ENCODE results near the gene SLC34A3. TPM values are rescaled to one million over a fixed set of nuclear protein-coding genes. Genes with fewer than 3 reads are reported as not detected.

Gene SLC34A3
- total and polyA plus RNA-seq, 2 donors (not counting 3 experiments of a cell fraction or from before 2014, with no cell fraction given) = not detected

DNA sequence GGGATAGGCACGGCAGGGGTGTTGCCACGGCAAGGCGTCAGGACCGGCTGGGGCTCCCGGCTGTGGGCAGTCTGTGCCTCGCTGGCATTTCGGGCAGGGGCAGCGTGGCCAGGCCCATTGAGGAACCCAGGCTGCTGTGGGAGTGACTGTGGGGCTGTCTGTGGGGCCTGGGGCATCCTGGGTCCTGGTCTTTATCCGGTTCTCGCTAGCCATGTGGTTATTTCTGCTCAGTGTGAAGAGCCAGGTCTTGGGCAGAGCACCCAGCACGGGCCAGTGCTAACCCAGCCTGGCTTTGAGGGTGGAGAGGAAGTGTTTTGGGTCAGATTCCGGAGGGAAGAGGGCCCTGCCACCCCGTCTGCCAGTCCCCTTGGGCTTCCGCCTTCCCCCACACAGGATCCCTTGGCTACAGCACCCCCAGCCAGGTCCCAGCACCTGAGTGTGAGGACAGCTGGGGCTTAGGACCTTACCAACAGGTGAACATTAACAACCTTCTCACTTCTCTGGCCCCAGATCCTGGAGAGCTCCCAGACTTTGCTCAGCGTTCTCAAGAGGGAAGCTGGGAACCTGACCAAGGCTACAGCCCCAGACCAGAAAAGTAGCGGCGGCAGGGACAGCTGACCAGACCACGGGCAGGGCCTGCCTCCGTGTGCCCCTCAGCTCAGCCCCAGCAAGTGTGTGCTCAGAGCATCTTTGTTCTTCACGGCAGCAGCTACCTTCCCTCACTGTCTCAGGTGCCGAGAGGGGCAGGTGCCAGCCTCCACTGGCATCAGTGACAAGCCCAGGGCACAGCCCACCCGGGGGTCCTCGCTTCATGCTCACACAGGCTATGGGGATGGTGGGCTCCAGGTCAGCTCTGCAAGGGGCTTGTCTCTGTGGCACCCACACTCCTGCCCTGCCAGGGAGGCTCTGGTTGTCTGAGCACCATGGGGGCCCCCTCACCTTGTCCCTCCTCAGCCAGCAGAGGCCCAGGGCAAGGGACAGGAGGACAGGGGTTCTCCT is 41.1 kb upstream of the SLC34A3 start:
- peak overlapping the region; percentile 3 for H3K27ac ChIP-seq (ENCODE audit: insufficient read depth, low read depth, low read length)
- no peak for FAIRE-seq
- dilution Hi-C loops (cut with MboI; ENCODE audit: extremely low pct_ligation_motif_present, low sequenced_read_pairs) = no loop called here
- peaks cover 0 to 25% of the 10 kb centered on the region in 2 experiments for H3K36me3 ChIP-seq (ENCODE audit: control insufficient read depth in 2 of 2, extremely low read depth in 1 of 2, insufficient read depth in 2 of 2, low read length in 2 of 2)
- ChIA-PET CTCF (interaction anchor here (0.9 to 3.1 kb wide), 21 partner anchors 9 to 160 kb away, joined by 3 to 30 read pairs (median 4); partner anchors contain the start of genes GRIN1, MAN1B1, NDOR1 and RNF208), POLR2A (interaction anchor here (0.7 to 1.8 kb wide), 5 partner anchors 9 to 74 kb away, joined by 3 to 7 read pairs (median 4); partner anchors contain the start of genes NDOR1, TMEM203 and TPRN)
- peaks cover 17% of the 10 kb centered on the region for H3K4me1 ChIP-seq (ENCODE audit: control insufficient read depth, extremely low read depth, insufficient read depth, low read length)
- peak overlapping the region; percentile 31 for H3K9ac ChIP-seq (replicated peaks; ENCODE audit: extremely low read depth, insufficient read depth, low read length)
- H3K27me3 ChIP-seq (ENCODE audit: control insufficient read depth in 2 of 2, insufficient read depth in 2 of 2, low read length in 2 of 2) = no peaks in the 10 kb centered on the region
- no peaks in the 10 kb centered on the region for H3K9me3 ChIP-seq (replicated peaks; ENCODE audit: control insufficient read depth, insufficient read depth, low read length)
- no peak overlapping the region for H2AFZ ChIP-seq (ENCODE audit: low read depth, low read length)
- DNase-seq (ENCODE audit: low read depth, low spot score) = no peak
- peak overlapping the region; percentile 35 for H3K4me2 ChIP-seq (ENCODE audit: insufficient read depth, low read length)
- H3K4me3 ChIP-seq (replicated peaks in 1 of 3; ENCODE audit: insufficient read depth in 1 of 3, low read depth in 1 of 3, low read length in 3 of 3) = peak overlapping the region; percentile 14 to 86 (median 39)
- TF ChIP-seq POLR2A (IDR thresholded peaks at IDR 0.05; ENCODE audit: low read depth, low read length) (no peak), MYC (IDR thresholded peaks at IDR 0.05; ENCODE audit: low read depth, low read length) (no peak), EZH2 (IDR thresholded peaks at IDR 0.05; ENCODE audit: borderline replicate concordance, low read depth, low read length, severe bottlenecking) (no peak), MAX (IDR thresholded peaks at IDR 0.05; ENCODE audit: insufficient read depth, insufficient read length) (no peak), POLR2AphosphoS5 (IDR thresholded peaks at IDR 0.05; ENCODE audit: insufficient read depth, low read depth, low read length) (no peak), JUN (IDR thresholded peaks at IDR 0.05; ENCODE audit: borderline replicate concordance, insufficient read depth, insufficient read length, low read depth) (no peak), GATA2 (IDR thresholded peaks at IDR 0.05; ENCODE audit: insufficient read depth, insufficient read length, low read depth, low read length) (no peak), FOS (IDR thresholded peaks at IDR 0.05; ENCODE audit: borderline replicate concordance, insufficient read depth, low read length) (no peak)
- TF ChIP-seq, protein P1, sequence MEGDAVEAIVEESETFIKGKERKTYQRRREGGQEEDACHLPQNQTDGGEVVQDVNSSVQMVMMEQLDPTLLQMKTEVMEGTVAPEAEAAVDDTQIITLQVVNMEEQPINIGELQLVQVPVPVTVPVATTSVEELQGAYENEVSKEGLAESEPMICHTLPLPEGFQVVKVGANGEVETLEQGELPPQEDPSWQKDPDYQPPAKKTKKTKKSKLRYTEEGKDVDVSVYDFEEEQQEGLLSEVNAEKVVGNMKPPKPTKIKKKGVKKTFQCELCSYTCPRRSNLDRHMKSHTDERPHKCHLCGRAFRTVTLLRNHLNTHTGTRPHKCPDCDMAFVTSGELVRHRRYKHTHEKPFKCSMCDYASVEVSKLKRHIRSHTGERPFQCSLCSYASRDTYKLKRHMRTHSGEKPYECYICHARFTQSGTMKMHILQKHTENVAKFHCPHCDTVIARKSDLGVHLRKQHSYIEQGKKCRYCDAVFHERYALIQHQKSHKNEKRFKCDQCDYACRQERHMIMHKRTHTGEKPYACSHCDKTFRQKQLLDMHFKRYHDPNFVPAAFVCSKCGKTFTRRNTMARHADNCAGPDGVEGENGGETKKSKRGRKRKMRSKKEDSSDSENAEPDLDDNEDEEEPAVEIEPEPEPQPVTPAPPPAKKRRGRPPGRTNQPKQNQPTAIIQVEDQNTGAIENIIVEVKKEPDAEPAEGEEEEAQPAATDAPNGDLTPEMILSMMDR (IDR thresholded peaks at IDR 0.05; ENCODE audit: extremely low read depth in 1 of 2, insufficient read depth in 1 of 2, low read depth in 1 of 2, low read length in 2 of 2) = no peak
- BruUV-seq (replicated peaks) = TSS peak; percentile 70
- no peaks in the 10 kb centered on the region for H3K9me1 ChIP-seq (replicated peaks; ENCODE audit: control insufficient read depth, extremely low read depth, insufficient read depth, low read length)
- intact Hi-C loops (cut with micrococcal nuclease) = loop anchor here (1.0 to 2.0 kb wide), 3 partner anchors 11 to 34 kb away; partner anchors contain the start of genes NDOR1, TMEM203 and TPRN
- H3K79me2 ChIP-seq (ENCODE audit: control insufficient read depth, insufficient read depth, low read length) = peaks cover 33% of the 10 kb centered on the region
- H4K20me1 ChIP-seq (replicated peaks; ENCODE audit: control insufficient read depth, extremely low read depth, insufficient read depth, low read length) = no peaks in the 10 kb centered on the region
